ENCODE measurements around the gene MRPS23.
A peak's percentile ranks its signal among the peaks of the same experiment; 100 is the strongest.

MRPS23 gene

DNA sequence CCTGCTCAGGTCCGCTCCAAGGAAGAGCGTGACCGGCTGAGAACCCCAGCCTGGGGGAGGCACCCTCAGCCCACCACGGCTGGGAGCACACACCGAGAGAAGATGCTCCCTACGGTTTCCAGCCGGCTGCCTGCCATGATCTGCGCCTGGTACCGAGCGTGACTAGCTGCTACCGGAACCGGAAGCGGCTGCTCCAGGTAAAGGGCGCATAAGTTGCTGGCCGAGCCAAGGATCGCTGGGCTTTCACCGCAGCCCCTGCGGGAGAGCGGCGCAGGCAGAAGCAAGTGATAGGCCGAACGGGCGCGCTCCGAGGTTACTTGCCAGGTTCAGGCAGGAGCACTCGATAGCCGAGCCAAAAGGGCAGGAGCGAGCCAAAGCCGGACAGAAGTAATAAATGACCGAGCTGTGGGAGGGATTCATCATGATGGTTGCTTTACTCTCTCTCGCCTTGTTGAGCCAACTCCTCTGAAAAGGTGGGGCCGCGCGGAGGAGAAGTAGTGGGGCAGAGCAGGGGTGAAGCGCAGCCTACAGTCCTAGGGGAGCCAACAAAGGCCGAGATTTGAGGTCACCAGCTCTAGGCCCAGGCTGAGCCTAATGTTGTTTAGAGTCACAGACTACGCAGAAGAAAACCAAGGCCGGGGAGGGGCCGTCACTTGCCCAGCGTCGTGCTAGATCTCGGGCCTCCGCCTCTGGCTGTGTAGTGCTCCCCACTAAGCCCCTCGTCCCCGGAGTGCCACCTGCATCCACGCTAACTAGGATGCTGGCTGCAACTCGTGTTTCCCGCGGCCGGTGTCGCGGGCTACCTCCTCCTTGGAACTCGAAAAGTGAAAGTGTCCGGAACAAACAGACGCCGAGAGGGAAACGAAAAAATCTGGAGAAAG is at the start of gene MRPS23:
Gene MRPS23 (minus strand): TSS at position 171 of the 881 bp plus-strand sequence. CDS start 34 bp downstream, at position 137.
- DNase-seq, result peak; percentile 97

DNA sequence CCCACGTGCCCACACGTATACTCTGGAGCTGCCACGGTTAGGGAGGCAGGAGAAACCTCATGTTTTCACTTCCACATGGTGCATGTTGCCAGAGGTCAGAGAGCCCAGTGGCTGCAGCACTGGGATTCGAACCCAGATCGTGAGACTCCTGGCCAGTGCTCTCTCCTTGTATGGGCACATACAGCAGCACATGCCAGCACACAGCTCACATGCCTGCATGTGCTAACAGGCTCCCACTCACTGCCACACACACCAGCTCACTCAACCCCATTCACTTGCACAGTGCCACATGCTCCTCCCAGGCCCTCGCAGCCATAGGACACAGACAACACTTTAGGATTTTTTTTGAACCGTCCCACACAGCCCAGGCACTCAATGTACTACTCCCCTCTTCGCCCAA is 49.5 kb upstream of the MRPS23 start:
- DNase-seq, result no peak

DNA sequence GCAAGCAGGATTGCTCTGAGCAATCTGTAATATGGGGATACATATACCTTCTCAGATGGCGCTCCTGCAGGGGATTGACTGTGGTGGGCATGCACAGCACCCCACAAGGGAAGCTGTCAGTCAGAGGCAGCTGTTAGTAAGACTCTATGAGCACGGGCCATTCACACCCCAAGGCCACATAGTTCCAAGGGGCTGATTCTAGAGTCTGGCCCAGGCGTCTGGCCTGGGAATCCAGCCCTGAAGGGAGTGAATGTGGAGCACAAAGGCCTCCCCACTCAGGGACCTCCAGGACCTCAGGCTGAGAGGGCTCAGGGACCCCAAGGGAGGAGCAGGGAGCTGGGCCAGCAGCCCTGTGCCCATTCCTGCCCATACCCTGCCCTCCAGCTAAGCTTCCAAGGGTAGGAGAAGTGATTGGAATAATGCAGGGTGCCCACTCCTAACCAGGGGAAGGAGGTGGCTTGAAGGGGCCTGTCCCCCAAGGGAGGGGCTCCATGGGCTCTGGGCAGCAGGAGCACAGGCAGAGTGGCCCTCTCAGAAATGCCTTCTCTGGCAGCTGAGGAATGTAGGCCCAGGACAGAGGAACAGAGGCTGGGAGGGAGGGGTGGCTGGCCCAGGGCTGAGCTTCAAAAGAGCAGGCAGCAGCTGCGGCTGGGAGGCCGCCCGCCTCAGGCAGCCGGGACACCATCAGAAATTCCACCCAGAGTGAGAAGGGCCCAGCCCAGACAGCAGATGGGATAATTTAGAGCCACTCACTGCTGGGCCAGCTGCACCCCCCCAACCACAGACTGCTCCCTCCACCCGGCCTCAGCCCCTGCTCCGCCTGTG is 48.9 kb upstream of the MRPS23 start:
- DNase-seq, result peak; percentile 90

DNA sequence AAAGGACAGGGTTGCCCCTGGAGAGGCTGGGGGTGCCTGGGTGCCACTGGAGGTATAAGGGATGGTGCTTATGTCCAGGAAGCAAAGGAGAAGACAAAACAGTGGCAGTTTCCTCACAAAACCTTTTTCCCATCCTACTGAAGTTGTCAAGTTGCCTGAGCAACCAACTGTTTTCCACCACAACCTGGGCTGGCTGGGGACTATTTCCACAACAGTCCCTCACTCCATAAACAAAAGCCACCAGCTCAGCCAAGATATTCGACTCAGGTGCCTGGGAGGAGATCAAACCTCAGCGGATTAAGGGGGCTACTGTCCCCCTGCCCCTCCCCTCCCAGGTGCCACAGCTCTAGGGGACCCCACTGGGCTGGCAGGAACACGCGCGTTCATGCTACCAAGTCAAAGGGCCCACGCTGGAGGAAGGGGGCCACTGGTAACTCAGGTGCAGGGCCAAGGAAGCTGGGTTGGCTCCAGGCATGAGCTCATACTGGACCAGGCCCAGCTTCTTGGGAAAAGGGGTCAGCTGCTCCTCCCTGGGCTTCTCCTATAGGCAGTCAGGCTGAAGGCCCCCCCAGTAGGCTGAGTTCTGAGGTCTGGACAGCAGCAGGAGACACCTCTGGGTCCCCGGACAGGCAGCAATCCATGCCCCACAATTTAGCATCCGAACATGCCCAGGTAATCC is 45.7 kb upstream of the MRPS23 start:
- no peak for DNase-seq

DNA sequence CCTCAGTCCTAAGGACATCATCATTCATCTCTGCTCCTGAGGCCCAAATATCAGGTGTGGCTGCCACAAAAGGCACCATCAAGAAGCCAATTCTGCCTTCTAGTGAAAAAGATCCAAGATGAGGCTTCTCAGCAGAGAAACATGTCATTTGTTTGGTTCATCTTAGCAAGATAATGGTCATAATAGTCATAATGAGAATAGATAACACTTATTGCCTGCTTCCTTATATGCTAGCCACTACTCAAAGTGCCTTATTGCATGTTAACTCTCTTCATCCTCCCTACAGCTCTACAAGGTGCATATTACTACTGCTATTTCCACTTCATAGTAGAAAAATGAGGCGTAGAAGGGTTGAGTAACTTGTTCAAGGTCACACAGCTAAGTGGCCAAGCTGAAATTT is 45.0 kb upstream of the MRPS23 start:
- DNase-seq, result no peak

DNA sequence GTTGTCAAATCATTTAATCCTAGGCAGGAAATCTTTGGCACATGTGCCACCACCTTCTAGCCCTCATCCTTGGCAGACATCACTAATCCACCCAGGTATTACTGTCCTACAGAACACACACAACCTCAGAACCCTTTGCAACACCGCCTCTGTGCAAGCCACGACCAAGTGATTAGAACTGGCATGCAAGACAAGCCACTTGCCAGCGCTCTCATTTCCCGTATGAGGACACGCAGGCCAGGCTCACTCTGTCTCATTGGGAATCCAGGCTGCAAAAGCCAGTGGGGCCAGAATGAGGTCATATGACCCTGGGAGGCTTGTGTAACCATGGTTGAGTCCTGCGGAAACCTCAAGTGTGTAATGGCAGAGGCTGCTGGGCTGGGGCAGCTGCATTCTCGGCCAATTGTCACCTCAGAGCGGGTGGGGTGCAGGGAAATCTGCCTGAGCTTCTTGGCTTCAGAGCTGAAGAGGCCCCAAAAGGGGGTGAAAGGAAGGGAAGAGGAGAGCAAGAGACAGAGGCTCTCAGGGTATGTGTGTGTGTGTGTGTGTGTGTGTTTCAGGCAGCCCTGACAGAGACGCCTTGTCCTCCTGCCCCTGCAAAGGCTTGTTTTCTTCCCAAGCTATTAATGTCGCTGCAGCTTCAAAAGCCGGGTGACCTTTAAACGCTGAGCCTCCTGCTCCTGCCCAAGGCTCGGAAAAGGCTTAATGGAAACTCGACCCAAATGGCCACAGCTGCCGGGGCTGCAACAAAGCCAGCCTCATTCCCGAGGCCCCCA is 43.2 kb upstream of the MRPS23 start:
- DNase-seq, result no peak

DNA sequence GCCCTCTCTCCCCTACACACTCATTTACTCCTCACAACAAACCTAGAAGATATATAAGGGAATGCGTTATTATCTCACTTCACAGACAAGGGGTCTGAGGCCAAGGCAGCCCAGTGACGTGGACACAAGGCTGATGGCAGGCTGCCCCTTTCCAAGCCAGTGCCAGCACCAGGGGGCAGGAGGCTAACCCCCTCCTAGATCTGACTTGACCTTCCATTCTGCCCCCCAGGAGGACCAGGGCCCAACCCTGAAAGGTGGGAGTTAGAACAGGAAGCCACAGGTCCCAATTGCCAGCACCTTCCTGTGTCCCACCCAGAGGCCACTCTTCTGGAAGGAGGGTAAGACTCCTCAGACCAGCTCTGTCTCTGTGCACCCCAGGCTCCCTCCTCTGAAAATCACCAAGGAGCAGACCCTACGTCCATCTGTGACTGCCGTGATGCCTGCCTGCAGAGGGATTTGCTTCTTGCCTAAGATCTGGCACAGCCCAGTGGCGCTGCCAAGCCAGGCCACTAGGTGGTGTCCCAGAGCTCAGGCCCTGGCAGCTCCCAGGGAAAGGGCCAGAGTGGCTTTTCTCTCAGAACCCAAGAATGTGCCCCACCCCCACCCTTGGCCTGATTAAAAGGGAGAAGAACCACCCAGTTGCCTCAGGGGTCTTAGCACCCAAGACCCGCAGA is 42.4 kb upstream of the MRPS23 start:
- peak; percentile 10 for DNase-seq

DNA sequence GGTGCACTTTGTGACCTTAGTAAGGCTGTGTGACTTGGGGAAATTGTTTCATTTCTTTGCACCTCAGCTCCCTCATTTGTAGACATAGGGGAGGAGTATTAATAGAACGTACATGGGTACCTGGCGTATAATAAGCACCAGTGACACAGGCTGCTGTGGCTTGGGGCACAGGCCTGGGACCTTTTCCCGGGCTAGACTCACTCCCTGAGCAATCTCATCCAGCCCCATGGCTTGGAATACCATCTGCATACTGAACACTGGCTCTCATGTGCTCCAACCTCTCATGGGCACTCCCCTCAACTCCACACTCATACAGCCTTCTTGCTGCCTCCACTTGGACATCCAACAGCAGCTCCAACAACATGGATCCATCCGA is 41.0 kb upstream of the MRPS23 start:
- no peak for DNase-seq

DNA sequence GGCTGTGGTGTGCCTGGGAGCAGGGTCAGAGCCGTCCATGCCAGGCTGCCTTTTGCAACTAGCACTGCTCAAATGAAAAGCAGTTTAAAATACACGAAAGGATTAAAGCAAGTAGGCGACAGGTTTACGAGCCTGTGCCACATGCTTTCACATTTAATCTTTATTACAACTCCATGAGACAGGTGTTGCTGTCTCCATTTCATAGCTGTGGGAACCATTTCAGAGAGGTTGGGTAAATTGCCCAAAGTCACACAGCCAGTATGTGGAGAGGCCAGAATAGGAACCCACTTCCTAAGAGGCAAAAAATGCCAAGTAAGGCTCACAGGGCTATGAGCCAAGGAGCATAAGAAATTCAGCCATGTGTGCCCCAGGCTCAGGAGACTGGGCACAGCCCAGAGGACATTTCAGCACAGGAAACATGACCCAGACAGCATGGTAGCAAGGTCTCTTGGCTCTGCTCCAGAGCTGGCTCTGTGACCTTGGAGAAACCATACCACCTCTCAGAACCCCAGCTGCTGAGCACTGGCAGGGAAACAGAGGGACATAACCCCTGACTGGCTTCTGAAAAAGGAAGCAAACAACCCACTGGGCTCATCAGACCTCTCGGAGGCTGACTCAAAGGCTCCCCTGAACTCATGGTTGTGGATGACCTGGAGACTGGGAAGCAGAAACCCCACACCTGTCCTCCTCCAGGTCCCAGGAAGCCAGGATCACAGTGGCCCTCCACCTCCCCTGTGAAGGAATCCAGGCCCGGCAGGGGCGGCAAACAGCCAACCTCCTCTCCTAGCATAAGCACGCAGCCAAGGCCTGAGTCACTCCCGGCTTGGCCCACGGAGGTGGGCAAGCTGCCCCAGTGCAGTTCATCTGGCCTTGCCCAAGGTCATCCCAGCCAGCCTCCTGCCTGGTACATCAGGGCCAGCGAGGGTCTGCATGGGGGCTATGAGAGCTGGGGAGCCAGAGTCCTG is 40.3 kb upstream of the MRPS23 start:
- peak; percentile 25 for DNase-seq

DNA sequence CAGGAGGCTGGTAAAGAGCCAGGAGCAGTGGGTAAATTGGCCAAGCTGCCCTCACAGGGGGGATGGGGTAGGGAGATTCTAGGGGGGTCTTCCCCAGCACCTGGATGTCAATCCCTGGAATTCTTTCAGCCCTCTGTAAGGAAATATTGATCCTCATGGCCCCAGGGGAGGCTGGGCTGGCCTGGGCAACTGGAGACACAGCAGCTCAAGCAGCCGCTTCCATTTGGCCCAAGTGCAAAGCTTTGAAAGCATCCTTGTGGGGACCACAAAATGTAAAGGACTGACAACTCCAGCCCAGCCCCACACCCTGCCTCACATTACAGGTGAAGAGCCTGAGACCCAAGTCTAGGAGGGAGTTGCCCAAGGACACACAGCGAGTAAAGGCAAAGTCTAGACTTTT is 39.4 kb upstream of the MRPS23 start:
- DNase-seq, result no peak

DNA sequence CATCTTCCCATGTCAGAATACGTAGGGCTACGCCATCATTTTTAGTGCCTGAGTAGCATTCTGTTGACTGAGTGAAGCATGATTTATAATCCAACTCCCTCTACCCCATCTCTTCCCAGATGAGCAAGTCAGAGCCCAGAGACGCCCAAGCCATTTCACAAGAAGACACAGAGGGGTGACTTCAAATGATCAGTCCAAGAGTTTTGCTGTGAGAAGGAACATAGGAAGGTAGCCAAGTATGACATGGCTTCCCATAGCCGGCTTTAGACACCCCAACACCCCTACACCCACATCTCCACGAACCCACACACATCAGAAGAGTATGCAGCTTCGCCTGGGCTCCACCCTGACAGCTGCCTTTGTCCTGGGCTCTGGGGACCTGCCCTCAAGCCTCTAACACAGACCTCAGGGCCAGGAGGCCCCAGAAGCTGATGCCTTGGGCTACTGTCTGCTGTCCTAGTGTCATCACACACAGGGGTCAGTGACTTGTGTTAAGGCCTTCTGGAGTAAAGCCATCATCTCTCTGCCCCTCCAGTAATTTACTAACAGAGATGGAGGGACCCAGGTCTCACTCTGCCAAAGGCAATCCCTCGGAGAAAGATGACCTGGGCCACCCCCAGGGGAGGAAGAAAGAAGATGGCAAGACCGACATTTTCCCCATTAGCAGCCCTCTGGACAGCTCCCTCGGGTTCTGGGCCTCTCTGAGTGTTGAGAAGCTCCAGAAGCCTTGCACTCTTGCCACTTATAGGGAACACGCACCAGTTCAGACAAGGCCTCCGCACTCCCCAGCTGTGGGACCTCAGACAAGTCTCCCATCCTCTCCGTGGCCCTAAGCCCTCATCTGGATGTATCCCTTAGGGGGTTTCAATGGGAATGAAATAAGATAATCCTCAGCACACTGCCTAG is 38.7 kb upstream of the MRPS23 start:
- DNase-seq, result no peak

DNA sequence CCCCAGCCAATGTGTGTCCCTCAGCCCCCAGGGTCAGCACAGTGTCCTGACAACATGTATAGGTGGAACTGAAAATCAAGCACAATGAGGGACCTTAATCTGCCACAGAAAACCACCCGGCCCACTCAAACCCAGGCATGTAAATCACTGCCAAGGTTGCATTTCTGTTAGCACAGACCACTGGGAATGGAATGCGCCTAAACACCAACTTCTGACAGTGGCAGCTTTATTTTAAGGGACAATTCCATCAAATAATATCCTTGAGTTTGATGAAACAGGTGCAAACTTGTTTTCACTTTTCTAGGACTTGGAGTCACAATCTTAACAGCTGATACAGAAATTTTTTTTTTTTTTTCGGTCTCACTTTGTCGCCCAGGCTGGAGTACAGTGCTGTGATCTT is 37.3 kb upstream of the MRPS23 start:
- DNase-seq, result no peak

DNA sequence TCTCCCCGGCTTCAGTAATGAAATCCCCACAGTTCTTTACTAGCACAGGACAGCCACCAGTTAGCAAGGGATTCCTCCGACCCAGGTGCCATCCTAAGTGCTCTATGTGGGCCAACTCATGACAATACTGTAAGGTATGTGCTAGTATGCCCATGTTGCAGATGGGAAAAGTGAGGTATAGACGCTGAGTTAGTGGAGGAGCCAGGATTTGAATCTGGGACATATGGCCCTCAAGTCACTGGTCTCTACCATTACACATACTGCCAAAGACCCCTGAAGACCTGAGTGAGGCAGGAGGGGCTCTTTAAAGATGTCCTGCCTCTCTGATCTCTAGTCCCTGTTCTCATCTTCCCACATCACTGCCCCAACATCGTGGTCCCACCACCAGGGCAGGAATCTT is 36.2 kb upstream of the MRPS23 start:
- DNase-seq, result no peak

DNA sequence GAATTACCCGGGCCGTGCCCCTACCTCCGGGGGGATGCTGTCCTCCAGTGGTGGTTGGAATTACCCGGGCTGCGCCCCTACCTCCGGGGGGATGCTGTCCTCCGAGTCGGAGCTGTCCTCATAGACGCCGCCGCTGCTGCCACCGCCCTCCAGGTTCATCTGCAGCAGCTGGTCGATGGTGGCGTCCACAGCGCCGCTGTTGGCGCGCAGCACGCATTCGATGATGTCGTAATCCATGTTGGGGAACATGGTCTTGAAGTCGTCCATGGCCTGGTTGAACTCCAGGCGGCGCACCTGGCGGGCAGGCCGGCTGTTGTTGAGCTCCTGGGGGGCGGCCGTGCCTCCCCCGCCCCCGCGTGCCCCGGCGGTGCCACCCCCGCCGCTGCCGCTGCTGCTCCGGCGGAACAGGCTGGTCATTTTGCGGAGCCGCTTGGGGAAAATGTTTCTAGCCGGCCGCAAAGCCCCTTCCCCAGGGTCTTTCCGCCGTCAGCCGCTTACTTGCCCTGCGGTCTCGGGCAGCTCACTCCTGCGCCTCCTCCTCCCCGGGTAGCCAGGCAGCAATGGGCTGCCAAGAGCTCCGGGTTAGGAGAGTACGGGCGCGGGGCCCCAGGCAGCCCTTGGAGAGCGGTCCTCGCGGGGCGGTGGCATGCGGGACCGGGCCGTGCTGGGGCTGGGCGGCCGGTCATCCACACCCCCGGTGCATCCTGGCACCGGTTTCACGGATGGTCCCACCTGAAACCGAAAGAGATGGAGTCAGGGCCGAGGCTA is 35.5 kb upstream of the MRPS23 start:
- no peak for DNase-seq

DNA sequence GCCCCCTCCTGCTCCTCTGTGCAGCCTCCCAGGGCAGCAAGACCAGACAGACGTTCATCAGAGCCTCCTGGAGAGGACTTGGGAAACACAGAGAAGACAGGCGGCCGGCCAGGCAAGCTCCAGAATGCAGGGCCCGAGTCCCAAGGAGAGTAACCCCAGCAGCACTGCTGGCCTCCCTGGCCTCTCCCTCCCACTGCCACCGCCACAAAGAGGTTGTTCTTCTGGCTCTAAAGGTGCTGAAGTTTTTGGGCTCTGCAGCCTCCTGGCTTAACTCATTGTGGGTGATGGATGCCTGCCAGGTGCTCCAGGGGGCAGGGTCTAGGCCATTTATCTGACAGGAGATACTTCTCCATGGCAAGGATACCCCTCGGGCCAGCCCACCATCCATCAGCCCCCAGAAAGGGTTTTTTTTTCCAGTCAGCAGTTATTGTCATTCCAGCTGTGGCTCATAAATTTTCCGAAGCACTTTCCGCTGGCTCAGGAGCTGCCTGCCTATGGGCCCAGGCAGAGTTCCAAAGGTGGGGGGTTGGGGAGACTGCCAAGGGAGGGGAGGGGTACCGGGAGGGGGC is 32.0 kb upstream of the MRPS23 start:
- DNase-seq, result no peak

DNA sequence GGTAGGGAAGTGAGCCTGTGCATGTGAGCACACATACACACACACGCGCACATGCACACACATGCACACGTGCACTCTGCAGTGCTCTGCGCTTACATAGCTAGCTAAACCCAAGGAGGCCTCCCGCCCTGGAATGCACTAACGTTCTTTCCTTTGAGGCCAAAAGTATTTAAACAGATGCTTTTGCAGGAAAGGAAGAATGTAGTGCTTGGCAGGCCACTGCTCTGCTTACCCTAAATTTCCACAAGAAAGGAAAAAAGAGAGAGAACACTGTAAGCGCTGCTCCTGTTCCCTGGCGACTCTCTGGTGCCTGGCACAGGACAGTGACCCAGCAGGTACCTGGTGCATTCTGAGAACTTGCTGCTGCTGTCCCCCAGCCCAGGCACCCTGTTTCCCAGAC is 31.3 kb upstream of the MRPS23 start:
- DNase-seq, result no peak

DNA sequence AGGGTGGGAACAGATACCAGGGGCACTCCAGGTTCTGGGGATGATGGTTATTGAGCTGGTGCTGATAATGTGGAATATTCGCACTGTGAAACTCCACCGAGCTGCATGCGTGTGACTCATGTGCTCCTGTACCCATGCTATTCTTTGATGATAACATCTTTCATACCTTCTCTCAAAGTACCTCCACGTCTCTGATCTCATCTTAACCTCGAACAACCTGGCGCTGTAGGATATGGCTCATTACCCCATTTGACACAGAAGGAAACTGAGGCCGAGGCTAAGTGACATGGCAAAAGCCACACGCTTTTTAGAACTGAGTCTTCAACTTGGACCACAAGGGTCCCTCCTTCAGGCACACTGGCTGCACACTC is 30.2 kb upstream of the MRPS23 start:
- DNase-seq, result no peak

DNA sequence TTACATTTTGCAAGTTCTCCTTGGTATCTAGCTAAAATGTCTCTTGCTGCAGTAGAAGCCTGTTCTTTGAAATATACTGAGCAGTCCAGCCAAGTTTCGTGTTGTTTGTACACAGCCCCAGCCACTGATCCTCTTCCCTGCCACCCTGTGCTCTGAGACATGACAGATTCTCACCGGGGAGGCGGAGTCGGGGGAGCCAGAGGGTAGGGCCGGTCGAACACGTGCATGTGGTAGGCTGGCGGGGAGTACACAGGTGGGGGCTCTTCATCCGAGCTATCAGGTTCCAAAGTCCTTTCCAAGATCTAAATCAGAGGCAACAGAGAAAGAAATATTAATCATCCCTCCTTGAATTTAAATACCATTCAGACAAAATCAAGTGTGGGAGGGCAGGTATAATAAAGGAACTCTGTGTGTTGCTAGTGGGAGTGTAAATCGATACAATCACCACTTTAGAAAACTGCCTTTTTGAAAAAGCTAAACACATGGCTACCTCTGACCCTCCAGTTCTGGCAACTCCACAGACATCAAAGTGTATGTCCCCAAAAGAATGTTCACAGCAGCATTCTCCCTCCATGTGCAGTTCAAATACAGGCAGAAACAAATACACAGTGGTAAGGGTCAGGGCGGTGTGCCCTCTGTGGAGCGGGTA is 29.7 kb upstream of the MRPS23 start:
- peak; percentile 23 for DNase-seq

All from DMS 273 treated with DMSO at 0.1 percent for 48 hours (cell line).